Measurements from ENCODE around the gene ATP6V0A1. TPM values are rescaled to one million over a fixed set of nuclear protein-coding genes. Genes with fewer than 3 reads are reported as not detected.

The ATP6V0A1 gene
- total and polyA plus RNA-seq, 2 donors (not counting 3 experiments of a cell fraction or from before 2014, with no cell fraction given): 37.3 to 49.2 TPM

DNA sequence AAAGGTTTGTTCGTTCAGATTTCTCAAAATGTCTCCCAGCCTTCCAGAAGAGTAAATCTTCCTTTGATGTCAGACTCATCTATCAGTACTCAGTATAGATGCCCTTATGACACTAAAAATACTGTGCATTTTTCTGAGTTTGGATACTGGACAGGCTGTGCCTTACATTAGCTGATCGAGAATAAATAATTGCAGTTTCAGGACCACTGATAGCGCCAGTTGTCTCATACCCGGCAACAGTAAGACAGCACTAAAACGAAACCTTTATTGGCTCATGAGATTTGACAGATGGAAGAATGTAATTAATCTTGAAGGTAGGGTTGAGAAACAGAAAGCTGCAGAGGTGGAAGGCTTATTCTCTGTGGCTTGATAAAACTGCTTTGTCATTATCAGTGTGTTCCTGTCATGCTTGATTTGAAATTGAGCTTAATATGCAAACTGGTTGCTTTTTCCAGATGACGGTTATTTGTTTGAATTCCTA is 1.2 kb downstream of the ATP6V0A1 start:
- Histone ChIP-seq H3K9ac (replicated peaks; ENCODE audit: extremely low read depth, insufficient read depth, low read length) (no peak overlapping the region), H3K9me3 (replicated peaks; ENCODE audit: control insufficient read depth, insufficient read depth, low read length) (no peaks in the 10 kb centered on the region), H3K79me2 (ENCODE audit: control insufficient read depth, insufficient read depth, low read length) (peaks cover 8% of the 10 kb centered on the region), H2AFZ (ENCODE audit: low read depth, low read length) (no peak overlapping the region), H4K20me1 (replicated peaks; ENCODE audit: control insufficient read depth, extremely low read depth, insufficient read depth, low read length) (peaks cover 2% of the 10 kb centered on the region), H3K4me2 (ENCODE audit: insufficient read depth, low read length) (peak overlapping the region; percentile 92), H3K36me3 (ENCODE audit: control insufficient read depth in 2 of 2, extremely low read depth in 1 of 2, insufficient read depth in 2 of 2, low read length in 2 of 2) (peaks cover 0 to 2% of the 10 kb centered on the region in 2 experiments), H3K27me3 (ENCODE audit: control insufficient read depth in 2 of 2, insufficient read depth in 2 of 2, low read length in 2 of 2) (no peaks in the 10 kb centered on the region), H3K27ac (ENCODE audit: insufficient read depth, low read depth, low read length) (no peak overlapping the region), H3K4me1 (ENCODE audit: control insufficient read depth, extremely low read depth, insufficient read depth, low read length) (peaks cover 37% of the 10 kb centered on the region), H3K4me3 (replicated peaks in 1 of 3; ENCODE audit: insufficient read depth in 1 of 3, low read depth in 1 of 3, low read length in 3 of 3) (peak overlapping the region in 2 of 3 experiments; percentile 67 to 80), H3K9me1 (replicated peaks; ENCODE audit: control insufficient read depth, extremely low read depth, insufficient read depth, low read length) (no peaks in the 10 kb centered on the region)
- dilution Hi-C loops (cut with MboI; ENCODE audit: extremely low pct_ligation_motif_present, low sequenced_read_pairs) (no loop called here), intact Hi-C loops (cut with micrococcal nuclease) (loop anchor here (2.0 to 5.0 kb wide), 2 partner anchors 17 to 53 kb away; no protein-coding TSS in a partner anchor)
- TF ChIP-seq, protein P1, sequence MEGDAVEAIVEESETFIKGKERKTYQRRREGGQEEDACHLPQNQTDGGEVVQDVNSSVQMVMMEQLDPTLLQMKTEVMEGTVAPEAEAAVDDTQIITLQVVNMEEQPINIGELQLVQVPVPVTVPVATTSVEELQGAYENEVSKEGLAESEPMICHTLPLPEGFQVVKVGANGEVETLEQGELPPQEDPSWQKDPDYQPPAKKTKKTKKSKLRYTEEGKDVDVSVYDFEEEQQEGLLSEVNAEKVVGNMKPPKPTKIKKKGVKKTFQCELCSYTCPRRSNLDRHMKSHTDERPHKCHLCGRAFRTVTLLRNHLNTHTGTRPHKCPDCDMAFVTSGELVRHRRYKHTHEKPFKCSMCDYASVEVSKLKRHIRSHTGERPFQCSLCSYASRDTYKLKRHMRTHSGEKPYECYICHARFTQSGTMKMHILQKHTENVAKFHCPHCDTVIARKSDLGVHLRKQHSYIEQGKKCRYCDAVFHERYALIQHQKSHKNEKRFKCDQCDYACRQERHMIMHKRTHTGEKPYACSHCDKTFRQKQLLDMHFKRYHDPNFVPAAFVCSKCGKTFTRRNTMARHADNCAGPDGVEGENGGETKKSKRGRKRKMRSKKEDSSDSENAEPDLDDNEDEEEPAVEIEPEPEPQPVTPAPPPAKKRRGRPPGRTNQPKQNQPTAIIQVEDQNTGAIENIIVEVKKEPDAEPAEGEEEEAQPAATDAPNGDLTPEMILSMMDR (IDR thresholded peaks at IDR 0.05; ENCODE audit: extremely low read depth in 1 of 2, insufficient read depth in 1 of 2, low read depth in 1 of 2, low read length in 2 of 2): no peak
- TF ChIP-seq FOS (IDR thresholded peaks at IDR 0.05; ENCODE audit: borderline replicate concordance, insufficient read depth, low read length) (no peak), POLR2AphosphoS5 (IDR thresholded peaks at IDR 0.05; ENCODE audit: insufficient read depth, low read depth, low read length) (no peak), POLR2A (IDR thresholded peaks at IDR 0.05; ENCODE audit: low read depth, low read length) (no peak), GATA2 (IDR thresholded peaks at IDR 0.05; ENCODE audit: insufficient read depth, insufficient read length, low read depth, low read length) (no peak)
- FAIRE-seq: peak; percentile 85
- ChIA-PET POLR2A (no interaction called here), CTCF (interaction anchor here (1.0 to 1.6 kb wide), 14 partner anchors 9 to 280 kb away, joined by 3 to 9 read pairs (median 4); partner anchors contain the start of gene CAVIN1)
- peak; percentile 77 for DNase-seq (ENCODE audit: low read depth, low spot score)
- no TSS peak for BruUV-seq (replicated peaks)

- ChIA-PET CTCF (interaction anchor here (1.0 to 1.6 kb wide), 13 partner anchors 8 to 280 kb away, joined by 3 to 9 read pairs (median 4); partner anchors contain the start of gene CAVIN1), POLR2A (no interaction called here)
- TF ChIP-seq, protein P2, sequence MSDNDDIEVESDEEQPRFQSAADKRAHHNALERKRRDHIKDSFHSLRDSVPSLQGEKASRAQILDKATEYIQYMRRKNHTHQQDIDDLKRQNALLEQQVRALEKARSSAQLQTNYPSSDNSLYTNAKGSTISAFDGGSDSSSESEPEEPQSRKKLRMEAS (IDR thresholded peaks at IDR 0.05; ENCODE audit: insufficient read depth, insufficient read length): no peak
- TF ChIP-seq JUN (IDR thresholded peaks at IDR 0.05; ENCODE audit: borderline replicate concordance, insufficient read depth, insufficient read length, low read depth): no peak
- DNase-seq (ENCODE audit: low read depth, low spot score) (no peak), FAIRE-seq (no peak)
- dilution Hi-C loops (cut with MboI; ENCODE audit: extremely low pct_ligation_motif_present, low sequenced_read_pairs) (no loop called here), intact Hi-C loops (cut with micrococcal nuclease) (no loop called here)
- peak overlapping the region in 1 of 3 experiments; percentile 80 for H3K4me3 ChIP-seq (replicated peaks in 1 of 3; ENCODE audit: insufficient read depth in 1 of 3, low read depth in 1 of 3, low read length in 3 of 3)
- H4K20me1 ChIP-seq (replicated peaks; ENCODE audit: control insufficient read depth, extremely low read depth, insufficient read depth, low read length): peaks cover 2% of the 10 kb centered on the region
- peak overlapping the region; percentile 92 for H3K4me2 ChIP-seq (ENCODE audit: insufficient read depth, low read length)
- H3K4me1 ChIP-seq (ENCODE audit: control insufficient read depth, extremely low read depth, insufficient read depth, low read length): peaks cover 37% of the 10 kb centered on the region
- no peaks in the 10 kb centered on the region for H3K9me3 ChIP-seq (replicated peaks; ENCODE audit: control insufficient read depth, insufficient read depth, low read length)
- H3K27ac ChIP-seq (ENCODE audit: insufficient read depth, low read depth, low read length): no peak overlapping the region
- H2AFZ ChIP-seq (ENCODE audit: low read depth, low read length): no peak overlapping the region
- H3K79me2 ChIP-seq (ENCODE audit: control insufficient read depth, insufficient read depth, low read length): peaks cover 8% of the 10 kb centered on the region
- H3K9me1 ChIP-seq (replicated peaks; ENCODE audit: control insufficient read depth, extremely low read depth, insufficient read depth, low read length): no peaks in the 10 kb centered on the region
- peaks cover 0 to 2% of the 10 kb centered on the region in 2 experiments for H3K36me3 ChIP-seq (ENCODE audit: control insufficient read depth in 2 of 2, extremely low read depth in 1 of 2, insufficient read depth in 2 of 2, low read length in 2 of 2)
- no TSS peak for BruUV-seq (replicated peaks)
- H3K27me3 ChIP-seq (ENCODE audit: control insufficient read depth in 2 of 2, insufficient read depth in 2 of 2, low read length in 2 of 2): no peaks in the 10 kb centered on the region
- no peak overlapping the region for H3K9ac ChIP-seq (replicated peaks; ENCODE audit: extremely low read depth, insufficient read depth, low read length)
These were observed 1.7 kb downstream of the ATP6V0A1 start for GRCh38 chr17:42460371-42460770.

All from endothelial cell of umbilical vein (primary cell).